Measurements from ENCODE around the gene PAX2.

The PAX2 gene

DNA sequence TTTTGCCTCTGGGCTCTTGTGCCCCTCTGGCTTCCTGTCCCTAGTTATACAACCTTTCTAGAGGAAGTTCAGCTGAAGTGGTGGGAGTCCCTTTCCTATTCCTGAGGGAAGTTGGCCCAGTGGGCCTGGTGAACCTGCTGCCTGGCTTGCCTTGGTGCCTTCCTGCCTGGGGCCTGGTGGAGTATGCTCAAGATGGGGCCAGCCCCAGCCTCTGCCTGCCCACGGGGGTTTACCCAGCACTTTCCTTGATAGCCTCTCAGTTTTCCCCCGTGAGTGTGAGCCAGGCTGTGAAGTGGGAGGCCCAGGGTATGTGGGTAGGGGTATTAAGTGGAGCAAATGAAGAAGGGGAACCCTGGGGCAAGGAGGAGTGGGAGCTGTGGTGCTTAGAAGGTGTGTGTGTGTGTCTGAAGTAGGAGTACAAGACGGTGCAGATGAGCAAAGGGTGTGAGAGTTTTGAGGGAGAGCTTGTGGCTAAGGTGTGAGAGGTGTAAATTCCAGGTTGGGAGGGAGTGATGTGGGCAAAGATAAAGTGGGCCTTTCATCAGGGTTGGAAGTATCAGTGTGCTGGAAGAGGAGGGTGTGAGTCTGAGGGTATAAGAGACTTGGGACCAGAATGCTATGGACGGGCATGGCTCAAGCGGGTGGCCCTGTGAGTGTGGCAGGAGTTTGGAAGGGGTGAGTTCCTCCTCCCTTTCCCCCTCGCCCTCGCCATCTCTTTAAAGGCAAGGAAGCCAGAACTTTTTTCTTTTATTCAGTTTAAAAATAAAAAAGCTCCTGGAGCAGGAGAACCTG, 10.9 kb upstream of the PAX2 start:
- no peak overlapping the region for H3K27ac ChIP-seq
- ChIA-PET CTCF (interaction anchor here (0.6 to 1.0 kb wide), 2 partner anchors 9 to 172 kb away, joined by 3 read pairs; no protein-coding TSS in a partner anchor), POLR2A (ENCODE audit: low non-redundant PET) (no interaction called here)
- TF ChIP-seq, protein P1, sequence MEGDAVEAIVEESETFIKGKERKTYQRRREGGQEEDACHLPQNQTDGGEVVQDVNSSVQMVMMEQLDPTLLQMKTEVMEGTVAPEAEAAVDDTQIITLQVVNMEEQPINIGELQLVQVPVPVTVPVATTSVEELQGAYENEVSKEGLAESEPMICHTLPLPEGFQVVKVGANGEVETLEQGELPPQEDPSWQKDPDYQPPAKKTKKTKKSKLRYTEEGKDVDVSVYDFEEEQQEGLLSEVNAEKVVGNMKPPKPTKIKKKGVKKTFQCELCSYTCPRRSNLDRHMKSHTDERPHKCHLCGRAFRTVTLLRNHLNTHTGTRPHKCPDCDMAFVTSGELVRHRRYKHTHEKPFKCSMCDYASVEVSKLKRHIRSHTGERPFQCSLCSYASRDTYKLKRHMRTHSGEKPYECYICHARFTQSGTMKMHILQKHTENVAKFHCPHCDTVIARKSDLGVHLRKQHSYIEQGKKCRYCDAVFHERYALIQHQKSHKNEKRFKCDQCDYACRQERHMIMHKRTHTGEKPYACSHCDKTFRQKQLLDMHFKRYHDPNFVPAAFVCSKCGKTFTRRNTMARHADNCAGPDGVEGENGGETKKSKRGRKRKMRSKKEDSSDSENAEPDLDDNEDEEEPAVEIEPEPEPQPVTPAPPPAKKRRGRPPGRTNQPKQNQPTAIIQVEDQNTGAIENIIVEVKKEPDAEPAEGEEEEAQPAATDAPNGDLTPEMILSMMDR (conservative IDR thresholded peaks at IDR 0.05; ENCODE audit: low read depth) = no peak
- no peak for DNase-seq (ENCODE audit: low spot score)

DNA sequence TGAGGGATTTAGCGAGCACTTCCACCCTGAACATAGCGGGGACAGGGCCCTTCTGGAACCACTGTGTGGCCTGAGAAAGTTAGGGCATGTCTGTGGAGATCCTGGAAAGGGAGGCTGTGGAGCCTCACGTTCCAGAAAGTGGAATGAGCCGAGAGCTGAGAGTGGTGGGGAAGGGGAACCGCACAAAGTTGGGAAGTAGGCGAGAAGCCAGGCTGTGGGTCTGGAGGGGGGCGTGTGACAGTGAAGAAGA, 10.4 kb upstream of the PAX2 start:
- H3K27ac ChIP-seq = no peak overlapping the region
- CTCF ChIA-PET = interaction anchor here (0.6 to 1.0 kb wide), 2 partner anchors 8 to 173 kb away, joined by 3 read pairs; no protein-coding TSS in a partner anchor

DNA sequence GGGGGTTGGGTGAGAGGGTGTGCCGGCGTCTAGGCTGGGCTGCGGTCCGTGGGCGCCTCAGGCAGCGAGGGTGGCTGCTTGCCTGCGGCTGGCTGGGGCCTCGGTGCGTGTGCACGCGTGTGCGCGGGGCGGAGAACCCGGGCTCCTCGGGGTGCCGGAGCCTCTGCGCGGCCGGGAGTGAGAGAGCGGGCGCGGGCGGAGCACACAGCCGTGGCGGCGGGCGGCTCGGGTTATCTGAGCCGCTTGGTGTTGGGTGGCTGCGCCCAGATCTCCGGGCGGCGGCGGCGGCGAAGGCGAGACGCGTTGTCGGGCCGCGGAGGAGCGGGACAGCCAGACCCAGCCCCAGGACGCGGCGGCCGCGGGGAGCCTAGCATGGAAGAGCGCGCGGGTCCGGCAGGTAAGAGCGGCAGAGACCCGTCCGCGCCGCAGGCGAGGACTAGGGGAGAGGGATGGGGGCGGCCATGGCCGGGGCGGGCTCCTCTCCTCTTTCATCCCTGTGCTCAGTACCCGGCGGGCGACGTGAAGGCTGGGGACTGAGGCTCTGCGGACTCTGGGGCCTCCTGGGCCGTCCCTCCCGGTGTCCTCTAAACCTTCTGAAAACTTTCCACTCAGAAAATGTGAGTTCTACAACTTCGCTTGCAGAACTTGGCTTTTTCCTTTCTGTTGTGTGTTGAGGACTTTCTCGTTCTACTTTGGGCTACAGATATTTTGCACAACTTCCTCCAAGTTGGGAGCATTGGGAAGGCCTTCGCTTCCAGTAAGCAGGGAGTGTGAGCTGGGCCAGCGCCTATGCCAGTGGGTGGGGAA, 9.8 kb upstream of the PAX2 start:
- CTCF ChIA-PET = no interaction called here
- POLR2A ChIA-PET (ENCODE audit: low non-redundant PET) = no interaction called here
- TF ChIP-seq, protein P1 (conservative IDR thresholded peaks at IDR 0.05; ENCODE audit: low read depth) = no peak
- H3K27ac ChIP-seq = no peak overlapping the region
- DNase-seq (ENCODE audit: low spot score) = no peak

More for the DNA sequence above, 10.4 kb upstream of the PAX2 start:
- TF ChIP-seq, protein P1 (conservative IDR thresholded peaks at IDR 0.05; ENCODE audit: low read depth) = no peak
- POLR2A ChIA-PET (ENCODE audit: low non-redundant PET) = no interaction called here
- no peak for DNase-seq (ENCODE audit: low spot score)

DNA sequence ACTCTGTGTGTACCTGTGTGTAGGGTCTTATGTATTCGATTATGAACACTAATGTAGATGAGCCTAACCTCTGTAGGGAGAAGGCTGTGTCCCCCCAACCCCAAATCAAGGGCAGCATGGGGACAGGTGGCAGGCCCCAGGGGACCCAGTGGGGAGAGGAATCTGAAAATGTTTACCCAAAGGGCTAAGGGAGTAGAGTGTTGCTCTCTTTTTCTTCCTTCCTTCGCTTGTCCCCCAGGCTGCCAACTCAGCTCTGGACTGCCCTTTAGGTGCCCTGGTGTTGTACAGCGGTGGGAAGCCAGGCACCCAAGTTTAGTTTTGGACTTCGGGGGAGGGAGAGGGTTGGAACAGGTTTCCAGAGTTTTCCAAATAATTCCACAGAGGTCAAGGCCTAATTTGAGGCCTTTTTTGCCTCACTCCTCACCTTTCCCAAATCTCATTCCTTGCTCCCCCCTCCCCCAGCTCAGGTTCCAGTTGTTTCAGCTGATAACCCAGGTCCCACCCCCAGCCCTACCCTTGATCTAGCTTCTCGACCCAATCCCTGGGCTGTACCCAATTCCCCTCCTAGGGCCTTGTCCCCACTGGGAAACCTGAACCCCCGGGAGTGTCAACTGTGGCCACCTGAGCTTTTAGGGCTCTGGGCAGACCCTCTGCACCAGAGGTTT, 9.1 kb upstream of the PAX2 start:
- CTCF ChIA-PET = interaction anchor here (0.6 kb wide), 2 partner anchors 18 to 146 kb away, joined by 4 to 5 read pairs; no protein-coding TSS in a partner anchor
- TF ChIP-seq, protein P1 (conservative IDR thresholded peaks at IDR 0.05; ENCODE audit: low read depth) = no peak

DNA sequence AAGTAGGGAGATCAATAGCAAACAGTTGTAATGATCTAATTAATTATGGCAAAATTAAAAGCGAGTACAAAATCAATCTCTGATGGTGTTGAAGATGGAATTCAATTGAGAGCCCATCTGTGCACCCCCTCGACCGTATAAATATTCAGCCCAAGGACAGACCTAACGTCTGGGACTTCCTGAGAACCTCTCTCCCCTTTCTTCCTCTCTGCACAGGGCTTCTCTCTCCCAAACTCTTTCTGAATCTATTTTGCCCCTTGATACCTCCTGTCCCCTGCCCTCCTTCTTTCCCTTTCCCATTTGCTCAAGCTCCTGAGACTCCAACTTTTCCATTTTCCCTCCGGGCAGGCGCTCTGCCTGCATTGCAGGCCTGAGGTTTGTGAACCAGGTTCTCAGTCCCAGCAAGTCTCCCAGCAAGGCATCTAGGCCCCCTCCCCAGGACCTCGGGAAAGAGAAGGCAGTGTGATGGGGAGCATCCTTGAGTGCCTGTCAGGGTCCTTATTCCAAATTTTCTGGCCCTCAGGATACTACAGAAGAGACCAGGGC, 8.5 kb upstream of the PAX2 start:
- TF ChIP-seq, protein P1 (conservative IDR thresholded peaks at IDR 0.05; ENCODE audit: low read depth) = no peak
- no peak for DNase-seq (ENCODE audit: low spot score)
- ChIA-PET CTCF (interaction anchor here (0.6 kb wide), 2 partner anchors 18 to 145 kb away, joined by 4 to 5 read pairs; no protein-coding TSS in a partner anchor), POLR2A (ENCODE audit: low non-redundant PET) (interaction anchor here (0.7 kb wide), 1 partner anchor 201 kb away, joined by 3 read pairs; the partner anchor contains the start of gene HIF1AN)
- no peak overlapping the region for H3K27ac ChIP-seq

More for the DNA sequence above, 9.1 kb upstream of the PAX2 start:
- no peak for DNase-seq (ENCODE audit: low spot score)
- H3K27ac ChIP-seq = no peak overlapping the region
- POLR2A ChIA-PET (ENCODE audit: low non-redundant PET) = interaction anchor here (0.7 kb wide), 1 partner anchor 201 kb away, joined by 3 read pairs; the partner anchor contains the start of gene HIF1AN
